Measurements from ENCODE around the gene MAP4K3.

Gene MAP4K3

GRCh38 chr2:39432701-39433100 lies 4.4 kb downstream of the MAP4K3 start:
- H3K4me3 ChIP-seq, result no peak overlapping the region
- H3K27ac ChIP-seq, result no peak overlapping the region
- H3K36me3 ChIP-seq, result no peaks in the 10 kb centered on the region
- no peak overlapping the region for H3K9ac ChIP-seq
- peaks cover 25% of the 10 kb centered on the region for H3K4me1 ChIP-seq
- TF ChIP-seq Cebpa-rat (IDR thresholded peaks at IDR 0.05), result no peak
- no peaks in the 10 kb centered on the region for H3K9me3 ChIP-seq
- H4K20me1 ChIP-seq, result peaks cover 77% of the 10 kb centered on the region
- no peak overlapping the region for H3K4me2 ChIP-seq
- no peaks in the 10 kb centered on the region for H3K27me3 ChIP-seq

DNA sequence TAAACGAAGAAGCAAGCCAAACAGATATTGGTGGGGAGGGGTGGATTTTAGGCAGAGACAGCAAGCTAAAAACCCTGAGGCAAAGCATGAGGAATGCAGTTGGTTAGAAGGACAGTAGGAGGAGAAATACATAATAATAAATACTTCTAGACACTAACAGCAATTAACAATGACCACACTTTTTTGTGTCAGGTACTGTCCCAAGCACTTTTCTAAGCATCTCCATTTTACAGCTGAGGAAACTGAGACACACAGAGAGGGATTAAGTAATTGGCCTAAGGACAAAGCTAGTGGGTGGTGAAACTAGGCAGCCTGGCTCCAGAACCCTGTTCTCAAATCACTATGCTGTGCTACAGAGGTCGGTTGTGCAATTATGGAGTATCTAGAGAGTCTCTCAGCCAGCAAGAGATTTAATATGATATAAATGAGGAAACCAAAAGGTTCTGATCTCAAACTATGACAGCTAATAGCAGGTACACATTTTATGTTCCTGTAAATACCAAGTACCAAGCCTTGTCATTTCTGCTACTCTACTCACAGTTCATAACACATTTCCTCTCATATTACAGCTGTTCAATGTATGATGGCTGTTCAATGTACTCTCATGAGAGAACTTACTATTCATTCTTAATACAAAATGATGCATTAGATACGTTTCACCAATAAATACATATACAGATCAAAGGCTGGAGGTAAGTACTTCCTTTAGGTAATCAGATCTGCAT lies 5.3 kb downstream of the MAP4K3 start:
- no peaks in the 10 kb centered on the region for H3K27me3 ChIP-seq
- no peaks in the 10 kb centered on the region for H3K9me3 ChIP-seq
- peaks cover 84% of the 10 kb centered on the region for H4K20me1 ChIP-seq
- peaks cover 24% of the 10 kb centered on the region for H3K4me1 ChIP-seq
- H3K4me2 ChIP-seq, result no peak overlapping the region
- no peak overlapping the region for H3K9ac ChIP-seq
- no peak overlapping the region for H3K27ac ChIP-seq
- no peak for TF ChIP-seq Cebpa-rat (IDR thresholded peaks at IDR 0.05)
- H3K4me3 ChIP-seq, result no peak overlapping the region
- H3K36me3 ChIP-seq, result no peaks in the 10 kb centered on the region

- H3K9ac ChIP-seq, result no peak overlapping the region
- no peaks in the 10 kb centered on the region for H3K36me3 ChIP-seq
- no peak for TF ChIP-seq Cebpa-rat (IDR thresholded peaks at IDR 0.05)
- H3K4me2 ChIP-seq, result no peak overlapping the region
- H3K4me3 ChIP-seq, result no peak overlapping the region
- peaks cover 71% of the 10 kb centered on the region for H4K20me1 ChIP-seq
- H3K4me1 ChIP-seq, result peaks cover 6% of the 10 kb centered on the region
- no peaks in the 10 kb centered on the region for H3K9me3 ChIP-seq
- no peak overlapping the region for H3K27ac ChIP-seq
- no peaks in the 10 kb centered on the region for H3K27me3 ChIP-seq
Observed at GRCh38 chr2:39429746-39430145, 7.3 kb downstream of the MAP4K3 start.

- no peaks in the 10 kb centered on the region; the same call in 1 of the 2 replicates for H3K36me3 ChIP-seq
- no peak overlapping the region for H3K4me3 ChIP-seq
- H3K9ac ChIP-seq, result no peak overlapping the region
- H3K27ac ChIP-seq, result no peak overlapping the region
- H3K4me2 ChIP-seq, result no peak overlapping the region
- peaks cover 47% of the 10 kb centered on the region for H4K20me1 ChIP-seq
- peaks cover 7% of the 10 kb centered on the region; the same call in 1 of the 2 replicates for H3K4me1 ChIP-seq
- no peak for TF ChIP-seq Cebpa-rat (IDR thresholded peaks at IDR 0.05)
- H3K27me3 ChIP-seq, result no peaks in the 10 kb centered on the region
- H3K9me3 ChIP-seq, result no peaks in the 10 kb centered on the region
Observed at GRCh38 chr2:39424951-39425350, 12.1 kb downstream of the MAP4K3 start.

DNA sequence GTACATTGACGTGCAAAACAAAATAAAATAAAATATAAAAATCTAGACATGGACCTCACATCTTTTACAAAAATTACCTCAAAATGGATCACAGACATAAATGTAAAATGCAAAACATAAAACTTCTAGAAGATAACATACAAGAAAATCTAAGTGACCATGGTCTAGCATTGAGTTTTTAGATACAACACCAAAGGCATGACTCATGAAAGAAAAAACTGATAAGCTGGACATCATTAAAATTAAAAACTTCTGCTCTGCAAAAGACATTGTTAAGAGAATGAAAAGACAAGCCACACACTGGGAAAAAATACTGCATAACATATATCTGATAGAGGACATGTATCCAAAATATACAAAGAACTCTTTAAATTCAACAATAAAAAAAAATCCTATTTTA lies 14.4 kb downstream of the MAP4K3 start:
- peaks cover 44% of the 10 kb centered on the region for H4K20me1 ChIP-seq
- H3K4me1 ChIP-seq, result peaks cover 7% of the 10 kb centered on the region; the same call in 1 of the 2 replicates
- no peaks in the 10 kb centered on the region; the same call in 1 of the 2 replicates for H3K36me3 ChIP-seq
- no peak overlapping the region for H3K4me3 ChIP-seq
- H3K4me2 ChIP-seq, result no peak overlapping the region
- no peaks in the 10 kb centered on the region for H3K27me3 ChIP-seq
- no peak for TF ChIP-seq Cebpa-rat (IDR thresholded peaks at IDR 0.05)
- H3K9me3 ChIP-seq, result no peaks in the 10 kb centered on the region
- no peak overlapping the region for H3K27ac ChIP-seq
- H3K9ac ChIP-seq, result no peak overlapping the region

DNA sequence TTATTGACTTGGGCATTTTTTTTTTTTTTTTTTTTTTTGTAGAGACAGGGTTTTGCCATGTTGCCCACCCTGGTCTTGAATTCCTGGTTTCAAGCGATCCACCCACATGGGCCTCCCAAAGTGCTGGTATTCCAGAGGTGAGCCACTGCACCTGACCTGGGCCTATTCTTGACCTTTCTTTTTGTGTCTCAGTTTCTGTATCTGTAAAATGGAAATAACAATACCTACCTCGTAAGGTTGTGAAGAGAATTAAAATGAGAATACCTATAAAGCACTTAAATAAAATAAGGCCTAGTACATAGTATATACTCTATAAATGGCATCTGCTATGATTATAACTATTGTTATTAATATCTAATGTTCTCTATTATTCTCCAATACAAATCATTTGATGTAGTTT lies 15.7 kb downstream of the MAP4K3 start:
- Histone ChIP-seq H3K27me3 (no peaks in the 10 kb centered on the region), H3K4me3 (no peak overlapping the region), H3K4me2 (no peak overlapping the region), H3K9me3 (no peaks in the 10 kb centered on the region), H3K9ac (no peak overlapping the region), H3K27ac (no peak overlapping the region), H4K20me1 (peaks cover 41% of the 10 kb centered on the region), H3K36me3 (no peaks in the 10 kb centered on the region; the same call in 1 of the 2 replicates), H3K4me1 (peaks cover 7% of the 10 kb centered on the region; the same call in 1 of the 2 replicates)
- TF ChIP-seq Cebpa-rat (IDR thresholded peaks at IDR 0.05), result no peak

- Histone ChIP-seq H3K4me1 (peaks cover 7% of the 10 kb centered on the region; the same call in 1 of the 2 replicates), H3K9me3 (no peaks in the 10 kb centered on the region), H3K27me3 (no peaks in the 10 kb centered on the region), H3K9ac (no peak overlapping the region), H3K4me3 (no peak overlapping the region), H4K20me1 (peaks cover 35% of the 10 kb centered on the region), H3K27ac (no peak overlapping the region), H3K4me2 (no peak overlapping the region), H3K36me3 (no peaks in the 10 kb centered on the region; the same call in 1 of the 2 replicates)
- TF ChIP-seq Cebpa-rat (IDR thresholded peaks at IDR 0.05), result no peak
Observed at GRCh38 chr2:39419282-39420223, 17.5 kb downstream of the MAP4K3 start.

DNA sequence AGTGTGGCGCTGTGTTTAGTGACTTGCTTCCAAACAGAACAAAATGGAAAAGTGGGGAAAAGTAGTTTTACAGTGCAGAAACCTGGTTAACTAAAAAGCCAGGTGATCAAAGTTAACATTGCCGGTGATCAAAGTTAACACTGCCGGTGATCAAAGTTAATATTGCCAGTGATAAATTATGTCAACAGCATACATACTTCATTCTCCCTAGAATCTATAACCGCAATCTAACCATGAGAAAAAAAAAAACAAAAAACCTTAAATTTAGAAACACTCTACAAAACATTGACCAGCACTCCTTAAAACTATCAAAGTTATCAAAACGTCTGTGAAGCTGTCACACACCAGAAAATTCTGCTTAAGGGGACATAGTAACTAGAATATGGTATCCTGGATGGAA lies 18.6 kb downstream of the MAP4K3 start:
- H3K4me3 ChIP-seq, result no peak overlapping the region
- H3K9ac ChIP-seq, result no peak overlapping the region
- H3K4me2 ChIP-seq, result no peak overlapping the region
- H4K20me1 ChIP-seq, result peaks cover 35% of the 10 kb centered on the region
- H3K4me1 ChIP-seq, result peaks cover 7% of the 10 kb centered on the region; the same call in 1 of the 2 replicates
- no peaks in the 10 kb centered on the region for H3K27me3 ChIP-seq
- no peaks in the 10 kb centered on the region; the same call in 1 of the 2 replicates for H3K36me3 ChIP-seq
- no peak overlapping the region for H3K27ac ChIP-seq
- no peaks in the 10 kb centered on the region for H3K9me3 ChIP-seq
- no peak for TF ChIP-seq Cebpa-rat (IDR thresholded peaks at IDR 0.05)

DNA sequence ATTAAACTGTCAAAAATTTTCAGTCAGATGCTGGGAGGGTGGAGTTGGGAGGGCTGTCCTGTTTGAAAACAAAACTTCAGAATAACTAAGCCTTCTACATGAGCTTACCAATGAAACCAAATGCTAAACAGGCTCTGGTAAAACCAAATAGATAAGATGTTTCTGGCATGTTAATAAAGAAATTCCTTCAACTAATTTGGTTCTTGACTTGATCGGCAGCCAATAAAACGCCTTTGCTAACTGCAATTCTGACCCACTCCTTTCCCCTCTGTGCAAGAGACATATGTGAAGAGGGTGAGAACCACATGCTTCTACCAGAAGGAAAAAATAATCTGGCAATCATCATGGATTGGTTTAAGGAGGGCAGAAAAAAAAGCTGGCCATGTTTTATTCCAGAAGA lies 20.9 kb downstream of the MAP4K3 start:
- Histone ChIP-seq H3K4me3 (no peak overlapping the region), H3K36me3 (no peaks in the 10 kb centered on the region), H3K27me3 (no peaks in the 10 kb centered on the region), H3K9ac (no peak overlapping the region), H3K9me3 (no peaks in the 10 kb centered on the region), H4K20me1 (peaks cover 22% of the 10 kb centered on the region; the same call in 1 of the 2 replicates), H3K27ac (no peak overlapping the region), H3K4me1 (peaks cover 6% of the 10 kb centered on the region), H3K4me2 (no peak overlapping the region)
- no peak for TF ChIP-seq Cebpa-rat (IDR thresholded peaks at IDR 0.05)
